SH-SY5Y (cell line): ENCODE measurements around the gene DIAPH3.

Experiments used
- GATA2 ChIP-seq: IDR thresholded peaks from 2 replicates; pipeline ENCODE4 v1.6.1; 2011; ENCODE audit warnings: mild to moderate bottlenecking, low read depth, low read length
- GATA3 ChIP-seq: IDR thresholded peaks from 2 replicates; pipeline ENCODE4 v1.6.1; 2011; ENCODE audit warnings: low read depth, mild to moderate bottlenecking, low read length, moderate library complexity

DNA sequence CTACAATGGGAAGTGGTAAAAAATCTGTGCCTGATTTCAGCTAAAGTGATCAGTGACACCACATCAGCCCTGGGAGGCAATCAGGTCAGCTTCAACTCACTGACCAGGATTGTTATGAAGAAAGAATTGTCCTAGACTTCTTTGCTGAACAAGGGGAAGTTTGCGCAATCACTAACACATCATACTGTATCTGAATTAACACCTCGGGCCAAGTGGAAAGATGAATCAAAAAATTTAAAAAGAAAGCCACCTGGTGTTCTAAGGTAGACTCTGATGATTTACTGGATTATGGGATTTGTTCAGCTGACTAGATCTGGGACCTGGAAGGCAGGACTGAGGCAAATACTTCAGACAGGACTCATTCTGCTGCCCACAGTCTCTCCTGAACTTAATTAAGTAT is 161.8 kb downstream of the DIAPH3 start:
- TF ChIP-seq GATA2, result no peak
- no peak for TF ChIP-seq GATA3
